Measurements from ENCODE around the gene HAUS6. TPM values are rescaled to one million over a fixed set of nuclear protein-coding genes. Genes with fewer than 3 reads are reported as not detected.

HAUS6 gene
- total RNA-seq, 2 donors from 2014 or later = 26.3 to 45.4 TPM

DNA sequence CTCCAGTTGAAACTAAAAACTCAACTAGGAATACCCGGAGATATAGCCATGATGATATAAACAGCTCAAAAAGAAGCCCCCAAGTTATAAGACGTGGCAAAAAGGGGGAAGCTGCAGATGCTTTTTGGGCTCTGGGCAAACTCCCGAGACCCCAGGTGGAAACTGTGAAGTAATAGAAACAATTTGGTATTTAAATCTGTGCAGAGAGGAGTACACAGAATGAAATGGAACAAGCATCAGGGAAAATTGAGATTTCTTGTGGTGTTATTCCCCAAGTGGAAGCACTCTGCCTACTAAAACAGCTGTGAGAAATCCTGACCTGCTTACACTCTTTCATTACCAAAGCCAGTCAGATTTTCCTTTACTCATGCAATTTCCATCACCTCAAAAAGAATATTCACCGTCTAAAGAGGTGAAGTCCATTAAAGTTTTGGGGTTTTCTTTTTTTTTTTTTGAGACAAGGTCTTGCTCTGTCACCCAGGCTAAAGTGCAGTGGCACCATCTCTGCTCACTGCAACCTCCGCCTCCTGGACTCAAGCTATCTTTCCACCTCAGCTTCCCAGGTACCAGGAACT, 93.2 kb downstream of the HAUS6 start:
- Histone ChIP-seq H3K36me3 (ENCODE audit: control insufficient read depth, insufficient read depth, low read length) (no peaks in the 10 kb centered on the region), H3K27ac (ENCODE audit: low read depth, low read length) (no peak overlapping the region), H3K9me3 (ENCODE audit: control insufficient read depth, low read length) (peaks cover 1% of the 10 kb centered on the region), H3K4me3 (ENCODE audit: low read length) (no peak overlapping the region), H3K4me1 (ENCODE audit: control insufficient read depth, insufficient read depth, low read length) (no peaks in the 10 kb centered on the region), H3K27me3 (ENCODE audit: control insufficient read depth, insufficient read depth, low read length, poor library complexity, severe bottlenecking) (no peaks in the 10 kb centered on the region), H3K9ac (ENCODE audit: extremely low read depth, low read length, poor library complexity, severe bottlenecking) (no peak overlapping the region)
- Mint-ChIP-seq H3K27me3 (ENCODE audit: insufficient read depth) (no peaks in the 10 kb centered on the region), H3K27ac (no peak overlapping the region), H3K36me3 (ENCODE audit: low read depth) (no peaks in the 10 kb centered on the region), H3K4me1 (no peaks in the 10 kb centered on the region), H3K9me3 (peaks cover 1% of the 10 kb centered on the region), H3K4me3 (no peak overlapping the region)
- 90 to 100% methylated on average over 3 to 5 of the region's 5 CpGs for WGBS, 2 experiments (ENCODE audit: insufficient coverage in 1 of 2, insufficient read length in 1 of 2)
- no peak for DNase-seq
- TF ChIP-seq, protein P1, sequence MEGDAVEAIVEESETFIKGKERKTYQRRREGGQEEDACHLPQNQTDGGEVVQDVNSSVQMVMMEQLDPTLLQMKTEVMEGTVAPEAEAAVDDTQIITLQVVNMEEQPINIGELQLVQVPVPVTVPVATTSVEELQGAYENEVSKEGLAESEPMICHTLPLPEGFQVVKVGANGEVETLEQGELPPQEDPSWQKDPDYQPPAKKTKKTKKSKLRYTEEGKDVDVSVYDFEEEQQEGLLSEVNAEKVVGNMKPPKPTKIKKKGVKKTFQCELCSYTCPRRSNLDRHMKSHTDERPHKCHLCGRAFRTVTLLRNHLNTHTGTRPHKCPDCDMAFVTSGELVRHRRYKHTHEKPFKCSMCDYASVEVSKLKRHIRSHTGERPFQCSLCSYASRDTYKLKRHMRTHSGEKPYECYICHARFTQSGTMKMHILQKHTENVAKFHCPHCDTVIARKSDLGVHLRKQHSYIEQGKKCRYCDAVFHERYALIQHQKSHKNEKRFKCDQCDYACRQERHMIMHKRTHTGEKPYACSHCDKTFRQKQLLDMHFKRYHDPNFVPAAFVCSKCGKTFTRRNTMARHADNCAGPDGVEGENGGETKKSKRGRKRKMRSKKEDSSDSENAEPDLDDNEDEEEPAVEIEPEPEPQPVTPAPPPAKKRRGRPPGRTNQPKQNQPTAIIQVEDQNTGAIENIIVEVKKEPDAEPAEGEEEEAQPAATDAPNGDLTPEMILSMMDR (conservative IDR thresholded peaks at IDR 0.05) = no peak

Other genes with a start within 250 kb of the HAUS6 start
- gene SAXO1, start 69.7 kb downstream of the HAUS6 start, total RNA-seq = 1 to 10 TPM in 1 of 2 donors, under 1 TPM in 1; 0.04 to 1.2 TPM
- gene RRAGA, start 53.5 kb downstream of the HAUS6 start, total RNA-seq = 10 to 100 TPM; 45.0 to 47.2 TPM
- gene PLIN2, start 24.6 kb upstream of the HAUS6 start, total RNA-seq = 10 to 100 TPM; 30.1 to 33.3 TPM
- 10 to 100 TPM; 25.4 to 27.2 TPM for gene DENND4C, start 127.8 kb upstream of the HAUS6 start, total RNA-seq

All from endodermal cell (in vitro differentiated cells).